Subcutaneous adipose tissue (tissue), 4 donors: ENCODE results near the gene PRPH. TPM values are rescaled to one million over a fixed set of nuclear protein-coding genes. Genes with fewer than 3 reads are reported as not detected.

ENCODE experiments used
- total RNA-seq, 4 donors: library from RNA; depleted of rRNA; stranded (reverse); fragments of >200 nt; gene quantifications; one replicate each; pipeline ENCODE4 v1.1.0, GENCODE V29; 2016
- TF ChIP-seq, protein P1 (sequence below): fragments of 450-650 bp; IDR thresholded peaks from one replicate; pipeline ENCODE4 v1.5.1; 2016; ENCODE audit warnings: low read depth, mild to moderate bottlenecking, control low read depth, antibody characterized with exemption, moderate library complexity

The PRPH gene
- total RNA-seq, 4 donors from 2014 or later: 0.19 to 0.88 TPM; not detected in 2

DNA sequence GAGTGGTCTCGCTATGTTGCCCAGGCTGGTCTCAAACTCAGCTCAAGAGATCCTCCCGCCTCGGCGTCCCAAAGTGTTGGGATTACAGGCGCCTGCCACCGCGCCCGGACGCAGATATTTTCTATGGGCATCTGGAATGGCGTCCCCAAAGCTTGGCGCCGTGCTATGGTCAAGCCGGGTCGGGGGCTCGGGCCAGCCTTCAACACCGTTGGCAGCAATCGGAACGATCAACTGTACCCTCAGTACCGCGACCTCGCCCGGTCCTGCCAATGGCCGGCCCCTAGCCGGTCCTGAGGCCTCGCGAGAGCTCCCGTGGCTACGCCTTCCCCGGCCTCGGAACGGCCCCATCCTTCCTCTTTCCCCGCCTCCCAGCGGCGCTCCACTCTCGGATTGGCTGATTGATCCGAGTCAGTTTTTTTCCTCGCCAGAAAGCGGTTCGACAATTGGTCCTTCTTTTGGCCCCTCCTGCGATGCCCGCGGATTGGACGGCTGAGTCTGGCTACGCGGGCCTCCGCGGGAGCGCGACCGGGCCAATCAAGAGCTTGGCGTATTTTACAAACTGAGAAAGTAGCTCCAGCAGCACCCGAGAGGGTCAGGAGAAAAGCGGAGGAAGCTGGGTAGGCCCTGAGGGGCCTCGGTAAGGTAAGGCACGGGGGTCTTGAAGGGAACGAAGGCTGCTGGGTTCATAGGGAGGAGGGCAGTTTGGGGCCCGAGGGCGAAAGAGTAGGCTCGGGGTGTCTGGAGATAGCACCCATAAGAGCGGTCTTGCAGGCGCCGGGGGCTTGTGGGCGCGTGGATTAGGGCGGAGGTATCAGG, 28.0 kb downstream of the PRPH start, which contains the start of gene TROAP:
TROAP (plus strand) TSS at position 548 of the 816 bp plus-strand sequence. CDS start 354 bp downstream, outside the sequence.
- TF ChIP-seq, protein P1, sequence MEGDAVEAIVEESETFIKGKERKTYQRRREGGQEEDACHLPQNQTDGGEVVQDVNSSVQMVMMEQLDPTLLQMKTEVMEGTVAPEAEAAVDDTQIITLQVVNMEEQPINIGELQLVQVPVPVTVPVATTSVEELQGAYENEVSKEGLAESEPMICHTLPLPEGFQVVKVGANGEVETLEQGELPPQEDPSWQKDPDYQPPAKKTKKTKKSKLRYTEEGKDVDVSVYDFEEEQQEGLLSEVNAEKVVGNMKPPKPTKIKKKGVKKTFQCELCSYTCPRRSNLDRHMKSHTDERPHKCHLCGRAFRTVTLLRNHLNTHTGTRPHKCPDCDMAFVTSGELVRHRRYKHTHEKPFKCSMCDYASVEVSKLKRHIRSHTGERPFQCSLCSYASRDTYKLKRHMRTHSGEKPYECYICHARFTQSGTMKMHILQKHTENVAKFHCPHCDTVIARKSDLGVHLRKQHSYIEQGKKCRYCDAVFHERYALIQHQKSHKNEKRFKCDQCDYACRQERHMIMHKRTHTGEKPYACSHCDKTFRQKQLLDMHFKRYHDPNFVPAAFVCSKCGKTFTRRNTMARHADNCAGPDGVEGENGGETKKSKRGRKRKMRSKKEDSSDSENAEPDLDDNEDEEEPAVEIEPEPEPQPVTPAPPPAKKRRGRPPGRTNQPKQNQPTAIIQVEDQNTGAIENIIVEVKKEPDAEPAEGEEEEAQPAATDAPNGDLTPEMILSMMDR: no peak

- TF ChIP-seq, protein P1: no peak
Observed at GRCh38 chr12:49323524-49324097, 28.7 kb downstream of the PRPH start.

- TF ChIP-seq, protein P1: no peak
Observed at GRCh38 chr12:49325606-49326005, 30.7 kb downstream of the PRPH start.

DNA sequence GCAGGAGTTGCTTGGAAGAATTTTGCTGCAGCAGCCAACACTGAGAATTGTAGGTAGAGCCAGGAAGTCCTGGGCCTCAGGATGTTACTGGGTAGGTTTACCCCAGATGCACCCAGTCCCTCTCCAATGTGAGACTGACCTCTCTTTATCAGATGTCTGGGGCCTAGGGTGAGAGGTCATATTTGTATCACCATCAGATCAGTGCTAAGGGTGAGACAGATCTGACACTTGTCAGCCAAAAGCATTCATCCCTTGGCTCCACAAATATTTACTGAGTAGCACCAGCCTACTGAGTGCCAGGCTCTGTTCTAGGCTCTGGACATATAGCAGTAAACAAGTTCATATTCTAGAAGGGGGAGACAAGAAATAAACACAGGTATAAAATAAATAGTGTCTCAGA, 32.4 kb downstream of the PRPH start:
- TF ChIP-seq, protein P1: no peak

DNA sequence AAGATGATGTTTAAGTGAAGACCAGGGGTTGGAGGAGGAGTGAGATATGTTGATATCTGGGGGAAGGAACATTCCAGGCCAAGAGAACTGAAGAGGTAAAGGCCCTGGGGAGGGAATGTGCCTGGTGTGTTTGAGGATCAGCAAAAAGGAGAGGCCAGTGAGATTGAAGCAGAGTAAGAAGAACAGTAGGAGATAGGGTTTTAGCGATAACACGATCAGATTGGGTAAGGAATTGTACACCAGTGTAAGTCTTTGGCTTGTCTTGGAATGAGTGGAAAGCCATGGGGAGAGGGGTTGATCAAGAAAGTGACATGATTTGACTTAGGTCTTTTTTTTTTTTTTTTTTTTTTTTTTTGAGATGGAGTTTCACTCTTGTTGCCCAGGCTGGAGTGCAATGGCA, 32.9 kb downstream of the PRPH start:
- TF ChIP-seq, protein P1: no peak

DNA sequence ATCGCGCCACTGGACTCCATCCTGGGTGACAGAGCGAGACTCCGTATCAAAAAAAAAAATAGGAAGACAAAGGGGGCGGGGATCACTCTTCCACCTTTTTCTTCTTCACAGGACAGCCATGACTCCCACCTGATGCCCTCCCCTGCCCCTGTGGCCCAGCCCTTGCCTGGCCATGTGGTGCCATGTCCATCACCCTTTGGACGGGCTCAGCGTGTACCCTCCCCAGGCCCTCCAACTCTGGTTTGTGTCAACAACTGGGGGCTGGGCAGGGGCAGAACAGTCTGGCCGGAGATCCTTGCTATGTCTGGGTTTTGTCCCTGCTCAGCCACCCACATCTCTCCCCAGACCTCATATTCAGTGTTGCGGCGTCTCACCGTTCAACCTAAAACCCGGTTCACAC, 33.9 kb downstream of the PRPH start:
- TF ChIP-seq, protein P1: no peak

DNA sequence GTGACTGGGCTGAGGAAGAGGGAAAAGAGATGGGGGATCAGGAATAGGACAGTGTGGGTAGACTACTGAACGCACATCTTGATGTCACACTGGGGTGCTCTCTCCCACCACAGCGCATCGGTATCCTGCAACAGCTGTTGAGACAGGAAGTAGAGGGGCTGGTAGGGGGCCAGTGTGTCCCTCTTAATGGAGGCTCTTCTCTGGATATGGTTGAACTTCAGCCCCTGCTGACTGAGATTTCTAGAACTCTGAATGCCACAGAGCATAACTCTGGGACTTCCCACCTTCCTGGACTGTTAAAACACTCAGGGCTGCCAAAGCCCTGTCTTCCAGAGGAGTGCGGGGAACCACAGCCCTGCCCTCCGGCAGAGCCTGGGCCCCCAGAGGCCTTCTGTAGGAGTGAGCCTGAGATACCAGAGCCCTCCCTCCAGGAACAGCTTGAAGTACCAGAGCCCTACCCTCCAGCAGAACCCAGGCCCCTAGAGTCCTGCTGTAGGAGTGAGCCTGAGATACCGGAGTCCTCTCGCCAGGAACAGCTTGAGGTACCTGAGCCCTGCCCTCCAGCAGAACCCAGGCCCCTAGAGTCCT, 35.2 kb downstream of the PRPH start:
- TF ChIP-seq, protein P1: no peak
